Stomach smooth muscle (tissue), 2 donors: Measurements from ENCODE around the gene MYO19.

Experiments
- H3K27ac ChIP-seq: one replicate; pipeline ENCODE4 v1.7.0; 2013; ENCODE audit warnings: mild to moderate bottlenecking, low read length, inconsistent platforms
- H3K27me3 ChIP-seq, 2 donors: one replicate each; pipeline ENCODE4 v1.7.0; 2013; ENCODE audit warnings: low read length in 2 of 2; ENCODE audit not compliant: insufficient read depth in 2 of 2, control insufficient read depth in 1 of 2
- H3K36me3 ChIP-seq, 2 donors: one replicate each; pipeline ENCODE4 v1.7.0; 2013; ENCODE audit warnings: low read length in 2 of 2; ENCODE audit not compliant: control insufficient read depth in 2 of 2, insufficient read depth in 2 of 2
- H3K4me1 ChIP-seq: one replicate; pipeline ENCODE4 v1.7.0; 2013; ENCODE audit warnings: low read length; ENCODE audit not compliant: control insufficient read depth, insufficient read depth
- H3K4me3 ChIP-seq, 2 donors: one replicate each; pipeline ENCODE4 v1.7.0; 2013; ENCODE audit warnings: low read length in 2 of 2
- H3K9ac ChIP-seq, 2 donors: one replicate each; pipeline ENCODE4 v1.7.0; 2013; ENCODE audit warnings: low read length in 2 of 2, mild to moderate bottlenecking in 1 of 2
- H3K9me3 ChIP-seq, 2 donors: one replicate each; pipeline ENCODE4 v1.7.0; 2013; ENCODE audit warnings: low read length in 2 of 2; ENCODE audit not compliant: control insufficient read depth in 2 of 2
- donor health status: healthy.
- donor health status: Pancreatic carcinoma.

Gene MYO19

DNA sequence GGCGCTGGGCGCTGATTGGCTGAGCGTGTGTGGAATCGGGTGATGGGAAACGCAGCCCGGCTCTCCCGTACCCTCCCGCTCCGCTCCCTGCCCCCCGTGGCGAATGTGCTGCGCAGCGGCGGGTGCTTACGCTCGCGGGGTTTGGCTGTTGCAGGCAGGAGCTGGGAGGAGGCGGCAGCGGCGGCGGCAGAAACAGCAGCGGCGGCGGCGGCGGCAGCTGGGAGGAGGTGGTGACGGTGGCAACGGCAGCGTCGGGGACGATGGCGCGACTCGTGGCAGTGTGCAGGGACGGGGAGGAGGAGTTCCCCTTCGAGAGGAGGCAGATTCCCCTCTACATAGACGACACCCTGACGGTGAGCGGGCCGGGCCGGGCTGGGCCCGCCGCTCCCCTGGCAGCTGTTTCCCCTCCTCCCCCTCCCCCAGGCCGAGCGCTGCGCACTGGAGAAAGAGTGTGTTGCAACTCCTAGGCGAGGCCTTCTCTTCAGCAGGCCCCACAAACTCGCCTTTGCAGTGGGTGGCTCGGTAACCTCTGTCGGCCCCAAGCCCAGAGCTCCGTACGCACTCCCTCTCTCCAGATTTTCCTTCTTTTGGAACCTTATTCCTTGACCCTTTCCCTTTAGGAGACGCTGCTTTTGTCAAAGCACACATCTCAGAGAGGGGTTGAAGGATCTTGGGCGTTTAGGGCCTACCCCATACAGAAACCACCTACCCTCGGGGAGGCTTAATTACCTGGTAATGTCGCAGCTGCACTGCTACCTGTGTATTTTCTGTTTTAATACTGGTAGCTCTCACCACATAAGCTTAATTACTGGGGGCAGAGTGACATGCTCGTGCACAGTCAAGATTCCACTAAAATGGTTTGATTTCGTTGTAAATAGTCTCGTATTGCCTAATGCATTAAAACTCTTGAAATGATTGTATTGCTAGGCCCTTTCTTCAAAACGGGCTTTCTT, 11.1 kb upstream of the MYO19 start:
- H3K9ac ChIP-seq = peak overlapping the region; percentile 90 to 96
- H3K36me3 ChIP-seq = no peaks in the 10 kb centered on the region
- peaks cover 32% of the 10 kb centered on the region for H3K4me1 ChIP-seq
- H3K4me3 ChIP-seq = peak overlapping the region; percentile 85 to 98
- H3K27ac ChIP-seq = peak overlapping the region; percentile 84
- H3K27me3 ChIP-seq = no peaks in the 10 kb centered on the region
- H3K9me3 ChIP-seq = no peaks in the 10 kb centered on the region

- Histone ChIP-seq H3K27me3 (no peaks in the 10 kb centered on the region), H3K36me3 (no peaks in the 10 kb centered on the region), H3K27ac (peak overlapping the region; percentile 99), H3K4me1 (peaks cover 32% of the 10 kb centered on the region), H3K9ac (peak overlapping the region; percentile 94 to 98), H3K4me3 (peak overlapping the region; percentile 86 to 98), H3K9me3 (no peaks in the 10 kb centered on the region)
These were observed 10.4 kb upstream of the MYO19 start for GRCh38 chr17:36545077-36545464.

DNA sequence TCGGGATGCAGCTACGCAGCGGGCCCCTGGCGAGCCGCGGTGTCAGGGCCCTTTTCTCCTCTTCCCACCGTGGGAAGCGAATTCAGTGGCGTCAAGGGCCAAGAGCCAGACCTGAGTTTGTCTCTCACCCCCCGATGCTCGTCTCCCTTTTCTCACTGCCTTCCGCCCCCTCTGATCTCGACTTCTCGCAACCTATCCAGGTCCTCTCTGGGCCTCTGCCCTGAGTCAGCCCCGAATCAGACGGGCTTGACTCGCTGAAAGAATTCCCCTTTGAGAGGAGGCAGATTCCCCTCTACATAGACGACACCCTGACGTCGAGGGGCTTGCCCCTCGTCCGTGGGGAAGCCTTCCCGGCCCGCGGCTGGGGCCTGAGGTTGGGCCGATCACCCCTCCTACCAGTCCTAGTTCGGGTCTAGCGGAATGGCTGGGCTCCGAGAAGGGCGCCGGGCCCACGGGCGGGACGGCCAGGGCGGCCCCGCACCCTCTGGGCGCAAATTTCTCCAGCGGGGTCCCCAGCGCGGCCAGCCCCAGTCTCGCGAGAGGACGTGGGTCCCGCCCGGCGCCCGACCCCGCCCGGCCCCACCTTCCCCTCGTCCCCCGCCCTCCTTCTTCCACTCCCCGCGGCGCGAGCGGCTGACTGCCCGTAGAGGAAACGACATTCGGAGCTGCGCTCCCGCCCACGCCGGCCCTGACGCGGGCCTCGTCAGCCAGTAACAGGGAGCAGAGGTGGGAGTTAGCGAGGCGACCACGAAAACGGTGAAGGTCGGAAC, 9.8 kb upstream of the MYO19 start, which contains the start of gene GGNBP2:
Gene GGNBP2 (plus strand): TSS at position 613 of the 770 bp plus-strand sequence. CDS start 806 bp downstream, outside the sequence.
- Histone ChIP-seq H3K4me3 (peak within 1 kb of the TSS; percentile 86 to 98), H3K4me1 (peaks cover 32% of the 10 kb centered on the region), H3K27ac (peak within 1 kb of the TSS; percentile 99), H3K36me3 (no peaks in the 10 kb centered on the region), H3K9me3 (no peaks in the 10 kb centered on the region), H3K9ac (peak within 1 kb of the TSS; percentile 94 to 99), H3K27me3 (no peaks in the 10 kb centered on the region)

GRCh38 chr17:36544044-36544306, 9.3 kb upstream of the MYO19 start:
- Histone ChIP-seq H3K9me3 (no peaks in the 10 kb centered on the region), H3K4me1 (peaks cover 32% of the 10 kb centered on the region), H3K27ac (peak overlapping the region; percentile 99), H3K9ac (peak overlapping the region; percentile 94 to 99), H3K4me3 (peak overlapping the region; percentile 75 to 98), H3K36me3 (no peaks in the 10 kb centered on the region), H3K27me3 (no peaks in the 10 kb centered on the region)

GRCh38 chr17:36542755-36543154, 8.1 kb upstream of the MYO19 start:
- no peak overlapping the region for H3K4me3 ChIP-seq
- H3K9ac ChIP-seq = no peak overlapping the region
- no peaks in the 10 kb centered on the region for H3K27me3 ChIP-seq
- H3K4me1 ChIP-seq = peaks cover 27% of the 10 kb centered on the region
- H3K9me3 ChIP-seq = no peaks in the 10 kb centered on the region
- no peaks in the 10 kb centered on the region for H3K36me3 ChIP-seq
- no peak overlapping the region for H3K27ac ChIP-seq

- H3K9ac ChIP-seq = no peak overlapping the region
- H3K27me3 ChIP-seq = no peaks in the 10 kb centered on the region
- H3K4me1 ChIP-seq = peaks cover 13% of the 10 kb centered on the region
- H3K4me3 ChIP-seq = no peak overlapping the region
- H3K36me3 ChIP-seq = no peaks in the 10 kb centered on the region
- no peak overlapping the region for H3K27ac ChIP-seq
- no peaks in the 10 kb centered on the region for H3K9me3 ChIP-seq
These were observed 6.0 kb upstream of the MYO19 start for GRCh38 chr17:36540696-36541095.

- Histone ChIP-seq H3K36me3 (peaks cover 7 to 11% of the 10 kb centered on the region in 2 donors), H3K27me3 (no peaks in the 10 kb centered on the region), H3K9me3 (no peaks in the 10 kb centered on the region), H3K27ac (peak overlapping the region; percentile 95), H3K9ac (peak overlapping the region; percentile 23 to 62), H3K4me1 (peaks cover 13% of the 10 kb centered on the region), H3K4me3 (peak overlapping the region; percentile 95 to 98)
These were observed 1.0 kb upstream of the MYO19 start for GRCh38 chr17:36535669-36536081.

GRCh38 chr17:36533935-36534839, 481 bp downstream of the MYO19 start:
- Histone ChIP-seq H3K9me3 (no peaks in the 10 kb centered on the region), H3K27ac (peak overlapping the region; percentile 95), H3K36me3 (peaks cover 7 to 12% of the 10 kb centered on the region in 2 donors), H3K4me1 (peaks cover 13% of the 10 kb centered on the region), H3K27me3 (no peaks in the 10 kb centered on the region), H3K4me3 (peak overlapping the region; percentile 95 to 98), H3K9ac (peak overlapping the region; percentile 94 to 98)

GRCh38 chr17:36532435-36532975, 2.2 kb downstream of the MYO19 start:
- Histone ChIP-seq H3K36me3 (peaks cover 7 to 17% of the 10 kb centered on the region in 2 donors), H3K27me3 (no peaks in the 10 kb centered on the region), H3K4me3 (no peak overlapping the region), H3K4me1 (peaks cover 13% of the 10 kb centered on the region), H3K27ac (no peak overlapping the region), H3K9ac (no peak overlapping the region), H3K9me3 (no peaks in the 10 kb centered on the region)

DNA sequence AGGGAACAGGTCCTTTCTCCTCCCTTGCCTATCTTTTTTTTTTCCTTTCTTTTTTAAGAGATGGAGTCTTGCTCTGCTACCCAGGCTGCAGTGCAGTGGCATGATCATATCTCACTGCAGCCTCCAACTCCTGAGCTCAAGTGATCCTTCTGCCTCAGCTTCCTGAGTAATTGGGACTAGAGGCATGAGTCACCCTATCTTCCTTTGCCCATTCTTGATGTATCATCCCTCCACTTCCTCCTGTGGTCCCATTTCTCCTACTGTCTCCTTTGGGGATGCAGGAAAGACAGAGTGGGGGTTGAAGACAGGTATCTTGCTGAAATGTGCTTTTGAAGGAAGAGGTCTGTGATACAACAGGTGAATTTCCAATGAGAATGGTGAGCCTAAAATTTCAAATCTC, 5.5 kb downstream of the MYO19 start:
- Histone ChIP-seq H3K36me3 (peaks cover 18 to 43% of the 10 kb centered on the region in 2 donors), H3K27me3 (no peaks in the 10 kb centered on the region), H3K9ac (no peak overlapping the region), H3K4me1 (peaks cover 8% of the 10 kb centered on the region), H3K27ac (no peak overlapping the region), H3K9me3 (no peaks in the 10 kb centered on the region), H3K4me3 (no peak overlapping the region)
